Fibroblast of pulmonary artery (primary cell): ENCODE measurements around the gene CTNNA2.

ENCODE experiments used
- DNase-seq: peaks from one replicate; pipeline ENCODE4 v3.0.0-alpha.2; 2010; ENCODE audit warnings: low read depth
- H3K4me3 ChIP-seq: replicated peaks from 2 replicates; pipeline ENCODE4 v1.5.1; 2011; ENCODE audit warnings: low read depth, mild to moderate bottlenecking, control low read depth, low read length, moderate library complexity
- TF ChIP-seq, protein P1 (sequence below): IDR thresholded peaks from 2 replicates; pipeline ENCODE4 v1.5.1; 2011; ENCODE audit warnings: mild to moderate bottlenecking, control low read depth, low read length, inconsistent platforms; ENCODE audit errors: missing control alignments

CTNNA2 gene

DNA sequence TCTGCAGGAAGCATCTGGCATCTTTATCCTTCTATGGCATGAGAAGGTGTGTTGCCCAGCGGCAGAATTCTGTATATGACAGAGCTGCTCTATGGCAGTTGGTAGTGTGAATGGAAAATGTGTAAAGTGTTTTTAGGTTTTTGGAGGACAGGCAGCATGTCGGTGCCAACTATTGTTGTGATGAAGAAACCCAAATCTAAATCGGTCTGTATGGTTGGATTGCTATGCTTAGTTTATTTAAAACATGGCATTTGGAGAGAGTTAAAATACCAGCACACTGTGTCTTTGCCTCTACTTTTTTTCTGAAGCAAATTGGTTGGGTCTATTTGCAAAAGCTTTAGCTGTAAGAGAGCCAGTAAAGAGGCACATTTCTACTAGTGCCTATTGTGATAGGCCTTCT lies 136.7 kb downstream of the CTNNA2 start:
- TF ChIP-seq, protein P1, sequence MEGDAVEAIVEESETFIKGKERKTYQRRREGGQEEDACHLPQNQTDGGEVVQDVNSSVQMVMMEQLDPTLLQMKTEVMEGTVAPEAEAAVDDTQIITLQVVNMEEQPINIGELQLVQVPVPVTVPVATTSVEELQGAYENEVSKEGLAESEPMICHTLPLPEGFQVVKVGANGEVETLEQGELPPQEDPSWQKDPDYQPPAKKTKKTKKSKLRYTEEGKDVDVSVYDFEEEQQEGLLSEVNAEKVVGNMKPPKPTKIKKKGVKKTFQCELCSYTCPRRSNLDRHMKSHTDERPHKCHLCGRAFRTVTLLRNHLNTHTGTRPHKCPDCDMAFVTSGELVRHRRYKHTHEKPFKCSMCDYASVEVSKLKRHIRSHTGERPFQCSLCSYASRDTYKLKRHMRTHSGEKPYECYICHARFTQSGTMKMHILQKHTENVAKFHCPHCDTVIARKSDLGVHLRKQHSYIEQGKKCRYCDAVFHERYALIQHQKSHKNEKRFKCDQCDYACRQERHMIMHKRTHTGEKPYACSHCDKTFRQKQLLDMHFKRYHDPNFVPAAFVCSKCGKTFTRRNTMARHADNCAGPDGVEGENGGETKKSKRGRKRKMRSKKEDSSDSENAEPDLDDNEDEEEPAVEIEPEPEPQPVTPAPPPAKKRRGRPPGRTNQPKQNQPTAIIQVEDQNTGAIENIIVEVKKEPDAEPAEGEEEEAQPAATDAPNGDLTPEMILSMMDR = no peak
- H3K4me3 ChIP-seq = no peak overlapping the region

DNA sequence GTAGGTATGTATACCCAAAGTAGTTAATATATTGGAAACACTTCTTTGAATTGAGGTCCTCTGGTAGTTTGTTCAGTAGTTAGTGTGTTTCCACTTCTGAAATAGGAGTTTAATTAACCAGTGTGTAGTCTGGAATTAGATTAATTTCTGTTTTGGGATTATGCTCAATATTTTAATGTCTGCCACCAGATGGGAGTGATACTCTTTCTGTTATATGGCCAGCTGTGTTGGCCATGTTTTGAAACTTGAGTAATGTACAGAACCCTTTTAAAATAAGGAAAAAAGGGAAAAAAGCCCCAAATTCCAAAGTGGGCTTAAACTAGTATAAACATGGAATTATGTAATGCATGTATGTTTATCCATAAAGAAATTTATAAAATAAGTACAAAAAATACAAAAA lies 147.7 kb downstream of the CTNNA2 start:
- DNase-seq = no peak
- TF ChIP-seq, protein P1 = no peak
- no peak overlapping the region for H3K4me3 ChIP-seq

More for the DNA sequence above, 136.7 kb downstream of the CTNNA2 start:
- no peak for DNase-seq

DNA sequence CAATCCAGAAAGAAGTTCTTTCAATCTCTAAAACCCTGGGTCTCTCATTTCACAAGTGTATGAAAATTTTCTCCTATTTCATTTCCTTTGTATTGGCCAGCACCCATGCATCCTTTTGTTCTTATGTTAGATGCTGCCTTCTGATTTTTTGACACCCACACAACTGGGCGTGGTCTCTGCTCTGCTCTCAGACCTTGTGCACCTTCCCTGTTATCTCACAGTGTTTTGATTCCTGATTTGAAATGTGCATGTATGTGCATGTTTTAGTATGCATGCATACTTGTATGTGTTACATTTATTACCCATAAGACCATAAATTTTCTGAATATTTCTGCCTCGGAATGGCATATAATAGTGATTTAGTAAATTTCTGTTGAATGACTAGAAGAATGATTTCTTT lies 152.2 kb downstream of the CTNNA2 start:
- TF ChIP-seq, protein P1 = no peak
- no peak for DNase-seq
- no peak overlapping the region for H3K4me3 ChIP-seq

DNA sequence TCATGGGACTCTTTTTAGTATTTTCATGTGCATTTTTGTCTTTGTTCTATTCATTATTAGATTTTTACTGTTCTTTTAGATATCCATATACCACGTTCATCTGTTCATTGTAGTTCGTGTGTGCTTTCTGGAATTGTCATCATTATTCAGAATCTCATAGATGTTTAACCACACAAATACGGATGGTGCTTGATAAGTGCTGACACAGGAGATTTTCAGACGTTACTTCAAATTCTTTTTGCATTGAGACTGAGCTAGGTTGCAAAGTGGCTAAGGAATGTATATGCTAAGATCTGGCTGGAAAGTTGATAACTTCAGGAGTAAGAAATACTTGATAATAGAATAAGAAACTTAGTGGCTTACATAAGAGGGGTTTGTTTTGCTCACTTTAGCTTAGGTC lies 153.6 kb downstream of the CTNNA2 start:
- TF ChIP-seq, protein P1 = no peak
- no peak overlapping the region for H3K4me3 ChIP-seq
- no peak for DNase-seq

DNA sequence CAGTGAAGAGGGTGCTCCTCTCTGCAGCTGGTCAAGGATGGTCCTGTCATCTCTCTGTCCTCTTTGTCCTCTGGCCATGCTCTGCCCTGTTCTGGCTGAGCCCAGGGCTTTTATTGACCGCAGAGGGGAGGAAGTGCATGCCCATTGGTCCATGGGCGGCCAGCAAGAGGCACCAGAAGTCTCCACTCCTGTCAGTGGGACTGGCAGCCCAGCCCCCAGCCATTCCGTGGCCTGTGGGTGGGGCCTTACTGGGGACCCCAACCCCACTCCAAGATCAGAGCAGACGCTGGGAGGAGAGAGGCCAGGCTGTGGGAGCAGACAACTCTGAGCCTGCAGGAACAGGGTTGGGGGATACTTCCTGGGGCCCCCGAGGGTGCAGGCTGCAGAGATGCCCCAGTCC lies 156.9 kb downstream of the CTNNA2 start:
- no peak for DNase-seq

DNA sequence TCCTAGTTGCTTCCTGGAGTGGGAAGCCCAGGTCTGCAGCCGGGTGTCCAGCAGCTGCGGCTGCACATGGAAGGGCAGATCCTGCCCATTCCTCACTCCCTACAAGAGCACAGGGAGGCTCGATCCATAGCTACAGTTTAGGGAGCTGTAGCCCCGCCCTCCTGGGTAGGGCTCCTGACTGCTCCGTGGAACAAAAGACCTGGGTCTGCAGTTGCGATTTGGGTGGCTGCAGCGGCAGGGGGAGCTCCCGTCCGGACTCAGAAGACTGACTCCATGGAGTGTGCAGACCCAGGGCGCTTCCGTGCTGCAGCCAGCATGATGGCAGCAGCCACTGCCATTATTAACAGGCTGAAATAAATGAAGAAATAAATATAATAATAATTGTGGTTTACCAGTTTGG lies 157.3 kb downstream of the CTNNA2 start:
- TF ChIP-seq, protein P1 = no peak
- no peak overlapping the region for H3K4me3 ChIP-seq
- no peak for DNase-seq

More for the DNA sequence above, 156.9 kb downstream of the CTNNA2 start:
- H3K4me3 ChIP-seq = no peak overlapping the region
- TF ChIP-seq, protein P1 = no peak

DNA sequence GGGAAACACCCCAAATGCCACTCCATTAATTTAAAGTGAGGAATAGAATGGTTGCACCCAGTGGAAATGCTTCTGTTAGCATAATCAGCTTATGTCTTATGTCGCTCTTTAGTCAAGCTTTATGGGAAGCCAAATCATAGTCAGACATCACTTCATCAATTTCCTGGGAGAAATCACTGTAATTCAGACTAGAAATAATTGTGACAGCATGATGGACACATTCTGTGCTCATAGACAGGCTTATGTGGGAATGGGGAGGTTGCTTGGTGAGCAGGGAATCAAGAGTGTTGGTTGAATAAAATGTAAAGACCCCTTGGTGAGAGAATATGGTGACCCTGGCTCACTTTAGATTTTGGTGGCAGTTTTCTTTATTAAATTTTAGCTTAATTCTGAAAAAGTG lies 174.0 kb downstream of the CTNNA2 start:
- no peak overlapping the region for H3K4me3 ChIP-seq
- TF ChIP-seq, protein P1 = no peak
- no peak for DNase-seq
